Activated CD4-positive, alpha-beta T cell treated with anti-CD3 and anti-CD28 coated beads, Interleukin-2, amount 50 U/mL, for 16 hours (primary cell): ENCODE measurements around the gene CHAC1.
A peak's percentile ranks its signal among the peaks of the same experiment; 100 is the strongest.

ENCODE experiments used
- DNase-seq: peaks from one replicate; pipeline ENCODE4 v3.0.0-alpha.2; 2020

Gene CHAC1

DNA sequence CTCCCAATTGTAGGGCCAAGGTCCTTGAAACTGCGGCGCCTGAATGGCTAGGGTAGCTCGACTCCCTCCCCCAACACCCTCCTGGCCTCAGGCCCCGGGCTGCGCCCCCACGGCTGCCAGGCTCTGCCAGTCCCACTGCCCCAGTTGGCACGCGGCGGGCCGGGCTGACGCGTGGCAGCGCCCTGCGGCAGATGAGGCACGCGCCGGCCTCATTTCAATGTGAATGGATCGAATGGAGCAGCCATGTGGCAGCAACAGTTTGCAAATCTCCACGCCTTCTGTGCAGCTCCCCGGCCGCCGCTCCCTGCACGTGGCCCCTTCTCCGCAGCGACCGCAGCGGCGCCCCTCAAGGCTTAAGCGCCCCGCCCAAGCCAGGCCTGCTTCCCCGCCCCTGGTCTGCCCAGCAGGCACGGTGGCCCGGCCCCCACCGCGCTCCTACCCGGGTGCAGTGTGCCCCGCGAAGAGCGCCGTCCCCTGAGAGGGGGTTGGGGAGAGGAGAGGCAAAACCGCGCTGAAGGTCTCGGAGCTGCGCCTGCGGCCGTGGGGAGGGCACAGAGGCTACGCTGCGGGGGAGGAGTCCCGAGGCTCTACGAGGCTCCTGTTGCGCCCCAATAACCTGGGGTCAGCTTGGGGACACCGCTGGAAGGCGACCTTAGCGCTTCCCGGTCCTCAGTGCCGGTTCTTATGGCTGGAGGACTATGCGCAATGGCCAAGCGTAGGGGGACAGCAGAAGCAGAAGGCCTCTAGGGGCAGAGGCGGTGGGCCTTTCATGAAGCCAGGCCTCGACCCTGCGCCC lies 27.2 kb upstream of the CHAC1 start:
- no peak for DNase-seq

DNA sequence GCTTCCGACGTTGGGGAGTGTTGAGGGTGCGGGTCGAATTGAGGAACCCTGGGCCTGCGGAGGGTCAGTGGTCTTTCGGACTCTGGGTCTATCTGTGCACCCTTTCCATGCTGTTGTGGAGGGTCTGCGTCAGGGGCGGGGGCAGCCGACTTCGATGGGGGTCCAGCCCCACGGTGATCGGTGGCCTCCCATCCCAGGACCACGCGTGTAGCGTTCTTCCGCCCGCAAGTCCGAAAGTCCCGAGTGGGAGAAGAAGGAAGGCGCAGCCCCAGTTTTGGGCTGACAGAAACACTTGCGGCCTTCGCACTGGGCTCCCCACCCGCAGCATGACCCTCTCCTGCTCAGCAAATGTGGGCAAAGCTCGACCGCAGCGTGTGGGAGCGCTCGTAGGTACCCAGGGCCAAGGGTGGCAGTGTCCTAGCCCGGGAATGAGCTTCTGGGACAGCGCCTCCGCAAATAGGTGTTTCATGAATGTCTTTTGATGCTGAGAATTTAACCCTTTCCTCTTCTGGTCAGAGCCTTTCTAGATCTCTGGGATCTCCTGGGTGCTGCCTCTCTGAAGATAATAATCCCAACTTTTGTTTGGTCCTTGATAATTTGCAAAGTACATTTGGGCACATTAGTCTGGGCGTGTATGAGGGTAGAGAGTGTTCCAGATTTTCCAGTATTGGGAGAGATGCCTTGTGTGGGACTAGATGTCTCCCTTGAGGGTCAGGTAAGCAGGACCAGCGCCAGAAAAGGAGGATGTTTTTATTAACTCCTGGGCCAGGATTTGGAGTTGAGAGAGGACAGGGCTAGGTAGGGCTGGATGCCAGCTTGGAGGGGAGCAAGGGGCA lies 26.4 kb upstream of the CHAC1 start:
- no peak for DNase-seq

DNA sequence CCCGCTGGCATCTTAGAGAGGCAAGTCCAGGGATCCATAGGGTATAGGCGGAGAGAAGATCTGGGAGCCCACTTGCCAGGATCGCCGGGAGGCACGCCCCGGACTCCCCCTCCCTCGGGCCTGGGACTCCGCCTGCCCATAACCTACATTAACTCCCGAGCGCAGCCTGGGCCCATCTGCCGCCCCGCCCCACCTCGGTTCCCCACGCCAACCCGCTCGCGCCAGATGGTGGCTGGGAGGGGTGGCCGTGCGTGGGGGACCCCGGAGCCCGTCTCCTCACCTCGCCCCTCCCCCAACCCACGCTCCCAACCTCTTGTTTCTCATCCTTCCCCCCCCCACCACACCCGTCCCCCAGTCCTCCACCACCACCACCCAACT lies 25.8 kb upstream of the CHAC1 start:
- no peak for DNase-seq

DNA sequence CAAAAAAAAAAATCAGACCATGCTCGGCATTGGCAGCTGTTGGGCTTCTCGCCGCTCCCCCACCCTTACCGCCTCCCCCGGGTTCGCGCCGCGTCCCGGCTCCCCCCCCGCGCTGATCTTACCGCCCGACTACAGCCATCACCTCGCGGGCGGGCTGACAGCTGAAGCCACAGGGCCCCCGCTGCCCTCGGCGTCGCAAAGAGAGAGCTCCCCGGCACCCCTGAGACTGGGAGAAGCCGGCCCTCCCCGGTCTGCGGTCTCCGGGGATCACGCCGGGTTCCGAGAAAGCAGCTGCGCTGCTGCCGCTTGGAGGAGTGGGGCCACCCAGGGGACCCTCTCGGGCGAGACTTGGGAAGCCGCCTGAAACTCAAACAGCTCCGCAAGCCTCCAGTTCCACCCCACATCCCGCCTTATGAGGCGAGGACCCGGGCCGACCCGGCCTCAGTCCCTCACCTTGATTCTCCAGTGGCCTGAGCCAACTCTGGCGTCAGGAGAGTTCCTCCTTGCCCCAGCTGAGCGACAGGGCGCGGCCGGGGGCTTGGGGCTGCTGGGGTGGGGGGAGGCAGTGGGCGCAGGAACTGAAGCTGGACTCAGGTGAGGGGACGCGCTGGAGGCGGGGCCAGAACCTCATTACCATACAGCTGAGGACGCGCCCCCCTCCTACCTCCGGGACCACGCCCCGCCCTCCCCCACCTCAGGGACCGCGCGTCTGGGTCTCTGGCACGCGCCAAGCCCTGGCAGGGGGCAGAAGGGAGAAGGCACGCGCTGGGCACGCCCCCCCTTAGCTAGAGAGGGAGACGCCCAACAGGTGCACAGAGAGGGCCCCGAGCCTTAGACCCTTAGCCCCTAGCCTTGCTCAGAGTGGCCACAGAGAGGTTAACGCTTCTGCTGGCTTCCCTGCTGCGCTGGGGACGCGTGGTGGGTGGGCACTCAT lies 25.1 kb upstream of the CHAC1 start:
- no peak for DNase-seq

DNA sequence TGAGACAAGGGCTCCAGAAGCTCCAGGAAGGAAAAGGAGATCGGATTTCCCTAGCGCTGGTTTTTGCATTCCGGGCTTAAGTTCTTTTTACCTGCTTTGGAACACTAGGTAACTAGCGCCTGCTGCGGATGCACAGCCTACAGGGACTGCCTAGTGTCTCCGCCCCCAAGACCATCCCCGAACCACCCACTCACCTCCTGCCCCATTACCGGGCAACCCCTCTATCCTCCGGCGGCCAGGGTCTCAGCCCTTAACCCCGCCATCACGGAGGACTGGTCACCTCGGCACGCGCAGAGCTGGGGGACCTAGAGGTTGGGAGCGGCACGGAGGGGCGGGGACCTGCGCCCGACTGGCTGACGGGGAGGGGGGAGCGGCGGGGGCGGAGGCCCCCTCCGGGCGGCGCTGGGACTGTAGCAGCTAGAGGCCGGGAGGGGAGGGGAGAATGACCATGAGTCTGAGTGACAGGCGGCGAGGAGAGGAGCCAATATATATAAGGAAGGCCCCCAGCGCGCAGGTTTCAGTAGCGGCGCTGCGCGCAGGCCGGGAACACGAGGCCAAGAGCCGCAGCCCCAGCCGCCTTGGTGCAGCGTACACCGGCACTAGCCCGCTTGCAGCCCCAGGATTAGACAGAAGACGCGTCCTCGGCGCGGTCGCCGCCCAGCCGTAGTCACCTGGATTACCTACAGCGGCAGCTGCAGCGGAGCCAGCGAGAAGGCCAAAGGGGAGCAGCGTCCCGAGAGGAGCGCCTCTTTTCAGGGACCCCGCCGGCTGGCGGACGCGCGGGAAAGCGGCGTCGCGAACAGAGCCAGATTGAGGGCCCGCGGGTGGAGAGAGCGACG lies 24.2 kb upstream of the CHAC1 start, which contains the start of gene DLL4:
DLL4 (plus strand) TSS at position 520 of the 839 bp plus-strand sequence. CDS start 329 bp downstream, outside the sequence.
- no peak for DNase-seq

DNA sequence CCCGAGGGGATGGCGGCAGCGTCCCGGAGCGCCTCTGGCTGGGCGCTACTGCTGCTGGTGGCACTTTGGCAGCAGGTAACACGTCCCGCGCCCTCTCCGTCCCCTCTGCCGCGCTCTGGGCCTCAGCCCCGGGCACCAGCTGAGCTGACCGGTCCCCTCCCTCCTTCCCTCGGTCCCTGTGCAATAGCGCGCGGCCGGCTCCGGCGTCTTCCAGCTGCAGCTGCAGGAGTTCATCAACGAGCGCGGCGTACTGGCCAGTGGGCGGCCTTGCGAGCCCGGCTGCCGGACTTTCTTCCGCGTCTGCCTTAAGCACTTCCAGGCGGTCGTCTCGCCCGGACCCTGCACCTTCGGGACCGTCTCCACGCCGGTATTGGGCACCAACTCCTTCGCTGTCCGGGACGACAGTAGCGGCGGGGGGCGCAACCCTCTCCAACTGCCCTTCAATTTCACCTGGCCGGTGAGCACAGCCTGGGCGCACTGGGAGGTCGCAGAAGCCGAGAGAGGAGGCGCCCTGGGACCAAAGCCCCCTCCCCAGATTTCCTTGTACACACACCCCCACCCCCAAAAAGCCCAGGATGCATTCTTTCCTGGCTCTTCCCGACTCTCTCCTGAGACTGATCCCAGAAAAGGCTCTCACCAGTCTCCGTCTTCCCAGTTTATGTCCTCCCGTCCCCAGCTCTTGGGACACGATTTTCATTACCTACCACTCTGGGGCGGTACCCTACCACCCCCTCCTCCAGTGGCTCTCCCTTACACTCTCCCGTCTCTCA lies 23.4 kb upstream of the CHAC1 start:
- no peak for DNase-seq

DNA sequence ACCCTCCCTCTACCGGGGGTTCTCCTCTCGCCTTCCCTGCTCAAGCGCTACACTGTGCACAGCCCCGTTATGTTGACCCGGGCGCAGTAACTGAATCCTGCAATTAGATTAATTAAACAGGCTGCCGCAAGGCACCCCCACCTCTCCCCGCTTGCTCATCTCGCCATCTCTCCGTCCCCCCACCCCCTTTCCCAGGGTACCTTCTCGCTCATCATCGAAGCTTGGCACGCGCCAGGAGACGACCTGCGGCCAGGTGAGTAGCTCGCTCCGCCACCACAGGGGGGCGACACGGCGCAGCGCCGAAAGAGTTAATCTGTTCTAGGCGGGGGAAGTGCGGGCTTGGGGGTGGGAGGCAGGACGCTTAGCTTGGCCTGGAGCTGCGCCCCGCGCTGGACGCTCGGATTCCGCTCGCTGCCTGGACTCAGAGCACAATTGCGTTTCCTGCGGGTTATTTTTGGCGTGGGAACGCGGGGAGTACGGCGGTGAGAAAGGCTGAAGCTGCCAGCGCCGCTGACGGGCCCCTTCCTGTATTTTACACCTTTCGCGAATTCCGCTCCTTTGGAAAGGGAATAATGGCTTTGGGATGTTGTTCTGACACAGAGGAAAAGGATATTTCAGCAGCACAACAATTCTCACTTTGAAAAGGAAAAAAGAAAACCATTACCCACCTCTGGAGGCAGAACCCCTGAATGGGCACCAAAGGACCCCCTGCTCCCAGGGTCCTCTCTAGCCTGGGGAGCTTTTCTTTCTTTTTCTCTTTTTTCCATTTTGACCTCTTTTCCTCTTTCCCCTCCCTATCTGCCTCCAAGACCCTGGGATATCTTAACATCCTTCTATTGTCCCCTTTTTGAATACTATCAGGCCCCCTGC lies 22.6 kb upstream of the CHAC1 start:
- peak; percentile 67 for DNase-seq

DNA sequence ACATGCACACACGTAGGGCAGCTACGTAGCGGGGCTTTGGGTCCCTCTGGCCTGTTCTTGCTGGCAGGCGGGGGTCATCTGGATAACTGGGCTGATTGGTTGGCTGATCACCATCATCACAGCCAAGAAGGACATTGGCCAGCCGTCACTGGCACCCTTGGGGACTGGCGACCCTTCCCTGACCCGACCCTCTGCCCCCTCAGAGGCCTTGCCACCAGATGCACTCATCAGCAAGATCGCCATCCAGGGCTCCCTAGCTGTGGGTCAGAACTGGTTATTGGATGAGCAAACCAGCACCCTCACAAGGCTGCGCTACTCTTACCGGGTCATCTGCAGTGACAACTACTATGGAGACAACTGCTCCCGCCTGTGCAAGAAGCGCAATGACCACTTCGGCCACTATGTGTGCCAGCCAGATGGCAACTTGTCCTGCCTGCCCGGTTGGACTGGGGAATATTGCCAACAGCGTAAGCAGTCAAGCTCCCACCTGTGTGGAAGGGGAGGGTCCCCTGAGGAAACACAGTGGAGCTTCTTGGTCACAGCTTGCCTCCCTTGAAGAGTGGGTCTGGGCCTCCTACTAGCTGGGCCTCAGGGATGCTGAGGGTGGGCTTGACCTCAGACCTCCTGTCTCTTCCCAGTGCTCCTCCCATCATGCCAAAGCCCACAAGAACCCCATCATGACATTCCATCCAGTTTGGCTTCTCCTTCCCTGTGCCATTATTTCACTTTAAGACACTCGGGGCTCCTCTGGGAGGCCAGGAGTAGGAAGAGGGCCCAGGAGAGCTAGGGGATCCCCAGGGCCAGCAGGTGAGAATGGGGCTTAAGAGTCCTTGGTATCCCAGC lies 21.8 kb upstream of the CHAC1 start:
- DNase-seq, result no peak

DNA sequence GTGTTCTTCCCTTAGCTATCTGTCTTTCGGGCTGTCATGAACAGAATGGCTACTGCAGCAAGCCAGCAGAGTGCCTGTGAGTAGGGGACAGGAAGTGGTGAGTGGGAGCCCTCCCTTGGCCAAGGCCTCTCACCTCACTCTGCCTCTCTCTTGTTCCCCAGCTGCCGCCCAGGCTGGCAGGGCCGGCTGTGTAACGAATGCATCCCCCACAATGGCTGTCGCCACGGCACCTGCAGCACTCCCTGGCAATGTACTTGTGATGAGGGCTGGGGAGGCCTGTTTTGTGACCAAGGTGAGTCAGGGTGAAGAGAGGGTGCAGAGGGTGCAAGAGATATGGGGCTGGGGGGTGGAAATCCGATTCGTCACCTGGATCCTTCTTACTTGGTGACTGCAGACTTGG lies 21.1 kb upstream of the CHAC1 start:
- no peak for DNase-seq

DNA sequence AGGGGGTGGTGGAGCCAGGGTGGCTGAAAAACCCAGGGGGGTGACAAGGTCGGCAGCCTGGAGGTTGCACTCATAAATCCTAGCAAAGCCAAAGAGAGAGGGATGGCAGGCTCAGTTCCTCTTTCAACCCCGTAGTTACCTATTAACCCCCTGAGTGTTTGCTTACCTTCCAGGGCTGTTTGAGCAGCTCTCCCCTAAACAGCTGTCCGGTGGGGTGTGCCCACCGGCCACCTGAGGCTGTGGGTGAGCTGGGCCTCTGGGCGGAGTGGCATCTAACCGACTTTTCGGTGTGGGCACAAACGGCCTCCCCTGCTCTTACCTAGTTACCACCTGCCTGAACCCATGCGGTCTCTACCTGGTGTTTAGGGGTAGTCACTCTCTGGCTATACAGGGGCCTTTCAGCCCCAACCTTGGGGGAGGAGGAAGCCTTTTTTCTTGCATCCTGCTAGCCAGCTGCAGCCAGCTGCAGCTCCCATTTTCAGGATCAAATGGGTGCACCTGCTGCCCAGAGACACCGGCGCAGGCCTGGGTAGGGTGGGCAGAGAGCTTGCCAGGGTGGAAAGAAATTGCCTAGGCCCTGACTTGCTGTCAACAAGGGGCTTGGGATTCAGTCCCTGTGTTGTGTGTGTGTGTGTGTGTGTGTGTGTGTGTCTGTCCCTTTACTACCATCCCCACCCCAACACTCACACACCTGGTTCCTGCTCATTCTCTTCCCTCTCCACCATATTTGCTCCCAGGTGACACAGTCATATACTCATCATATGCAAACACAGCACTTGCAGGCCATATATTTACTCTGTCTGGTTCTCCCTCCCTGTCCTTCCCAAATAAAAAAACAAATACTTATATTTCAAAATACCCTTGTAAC lies 20.4 kb upstream of the CHAC1 start:
- no peak for DNase-seq

DNA sequence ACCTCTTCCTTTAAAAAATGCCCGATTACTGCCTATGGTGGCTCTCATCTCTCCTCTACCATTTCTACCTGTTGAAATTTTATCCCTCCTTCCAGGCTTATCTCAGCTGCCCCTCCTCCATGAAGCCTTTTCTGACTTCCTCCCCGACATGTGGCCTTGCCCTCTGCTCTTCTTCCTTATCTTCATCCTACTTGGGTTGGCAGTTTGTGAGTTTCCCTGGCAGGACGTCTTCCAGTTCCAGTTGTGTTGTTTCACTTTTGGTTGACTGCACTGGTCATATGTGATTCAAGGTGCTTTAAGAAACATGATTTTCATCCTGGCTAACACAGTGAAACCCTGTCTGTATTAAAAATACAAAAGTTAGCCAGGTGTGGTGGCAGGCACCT lies 19.8 kb upstream of the CHAC1 start:
- DNase-seq, result no peak

DNA sequence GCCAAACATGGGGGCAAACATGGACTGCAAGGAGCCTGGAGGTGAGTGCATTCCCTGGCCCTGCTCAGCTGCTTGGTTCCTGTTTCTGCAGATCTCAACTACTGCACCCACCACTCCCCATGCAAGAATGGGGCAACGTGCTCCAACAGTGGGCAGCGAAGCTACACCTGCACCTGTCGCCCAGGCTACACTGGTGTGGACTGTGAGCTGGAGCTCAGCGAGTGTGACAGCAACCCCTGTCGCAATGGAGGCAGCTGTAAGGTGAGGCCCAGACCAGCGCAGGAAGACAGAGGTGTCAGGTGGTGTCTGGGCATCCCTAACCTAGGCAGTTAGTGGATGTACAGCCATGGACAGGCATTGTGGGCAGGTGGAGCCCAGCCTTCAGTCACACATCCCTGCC lies 18.8 kb upstream of the CHAC1 start:
- DNase-seq, result no peak

DNA sequence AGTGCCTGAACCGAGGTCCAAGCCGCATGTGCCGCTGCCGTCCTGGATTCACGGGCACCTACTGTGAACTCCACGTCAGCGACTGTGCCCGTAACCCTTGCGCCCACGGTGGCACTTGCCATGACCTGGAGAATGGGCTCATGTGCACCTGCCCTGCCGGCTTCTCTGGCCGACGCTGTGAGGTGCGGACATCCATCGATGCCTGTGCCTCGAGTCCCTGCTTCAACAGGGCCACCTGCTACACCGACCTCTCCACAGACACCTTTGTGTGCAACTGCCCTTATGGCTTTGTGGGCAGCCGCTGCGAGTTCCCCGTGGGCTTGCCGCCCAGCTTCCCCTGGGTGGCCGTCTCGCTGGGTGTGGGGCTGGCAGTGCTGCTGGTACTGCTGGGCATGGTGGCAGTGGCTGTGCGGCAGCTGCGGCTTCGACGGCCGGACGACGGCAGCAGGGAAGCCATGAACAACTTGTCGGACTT lies 17.0 kb upstream of the CHAC1 start:
- no peak for DNase-seq

DNA sequence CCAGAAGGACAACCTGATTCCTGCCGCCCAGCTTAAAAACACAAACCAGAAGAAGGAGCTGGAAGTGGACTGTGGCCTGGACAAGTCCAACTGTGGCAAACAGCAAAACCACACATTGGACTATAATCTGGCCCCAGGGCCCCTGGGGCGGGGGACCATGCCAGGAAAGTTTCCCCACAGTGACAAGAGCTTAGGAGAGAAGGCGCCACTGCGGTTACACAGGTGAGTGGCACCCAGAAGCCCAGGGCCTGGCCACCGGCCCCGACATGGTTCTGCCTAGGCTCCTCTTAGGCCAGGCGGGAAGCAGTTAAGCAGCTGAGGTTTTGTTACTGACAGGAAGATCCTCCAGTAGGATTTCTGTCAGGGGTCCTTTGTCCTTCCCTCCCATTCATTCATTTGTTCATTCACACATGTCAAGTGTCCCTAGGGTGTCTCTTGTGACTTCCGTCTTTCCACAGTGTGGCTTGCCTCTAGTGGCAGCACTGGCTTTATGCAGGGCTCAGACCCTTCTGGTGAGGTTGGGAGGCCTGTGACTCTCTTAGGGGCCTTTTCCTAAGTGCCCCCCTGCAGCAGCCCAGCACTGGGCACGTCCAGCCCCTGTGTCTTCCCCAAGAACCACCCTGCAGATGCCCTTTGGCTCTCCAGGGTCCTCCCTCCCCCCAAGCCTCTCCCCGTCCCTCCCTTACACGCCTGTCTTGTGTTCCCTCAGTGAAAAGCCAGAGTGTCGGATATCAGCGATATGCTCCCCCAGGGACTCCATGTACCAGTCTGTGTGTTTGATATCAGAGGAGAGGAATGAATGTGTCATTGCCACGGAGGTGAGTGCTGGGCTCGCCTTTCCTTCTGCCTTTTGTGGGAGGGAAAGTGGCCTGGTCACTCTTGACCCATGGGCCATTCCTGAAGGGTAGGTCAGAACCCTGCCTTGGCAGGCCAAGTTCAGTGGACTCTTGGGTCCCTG lies 16.3 kb upstream of the CHAC1 start:
- DNase-seq, result no peak

DNA sequence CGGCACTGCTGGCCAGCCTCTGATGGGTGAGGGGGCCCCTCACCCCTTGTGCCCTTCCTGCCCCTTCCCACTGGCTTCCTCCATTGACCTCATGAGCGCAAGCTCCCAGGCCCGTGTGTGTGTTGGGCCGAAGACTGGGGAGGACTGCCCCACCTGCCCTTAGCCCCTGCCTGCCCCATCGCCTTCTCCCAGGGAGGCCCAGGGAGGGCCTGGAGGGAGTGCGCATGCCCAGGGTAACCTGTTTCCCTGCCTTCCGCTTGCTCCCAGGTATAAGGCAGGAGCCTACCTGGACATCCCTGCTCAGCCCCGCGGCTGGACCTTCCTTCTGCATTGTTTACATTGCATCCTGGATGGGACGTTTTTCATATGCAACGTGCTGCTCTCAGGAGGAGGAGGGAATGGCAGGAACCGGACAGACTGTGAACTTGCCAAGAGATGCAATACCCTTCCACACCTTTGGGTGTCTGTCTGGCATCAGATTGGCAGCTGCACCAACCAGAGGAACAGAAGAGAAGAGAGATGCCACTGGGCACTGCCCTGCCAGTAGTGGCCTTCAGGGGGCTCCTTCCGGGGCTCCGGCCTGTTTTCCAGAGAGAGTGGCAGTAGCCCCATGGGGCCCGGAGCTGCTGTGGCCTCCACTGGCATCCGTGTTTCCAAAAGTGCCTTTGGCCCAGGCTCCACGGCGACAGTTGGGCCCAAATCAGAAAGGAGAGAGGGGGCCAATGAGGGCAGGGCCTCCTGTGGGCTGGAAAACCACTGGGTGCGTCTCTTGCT lies 15.3 kb upstream of the CHAC1 start:
- DNase-seq, result no peak

DNA sequence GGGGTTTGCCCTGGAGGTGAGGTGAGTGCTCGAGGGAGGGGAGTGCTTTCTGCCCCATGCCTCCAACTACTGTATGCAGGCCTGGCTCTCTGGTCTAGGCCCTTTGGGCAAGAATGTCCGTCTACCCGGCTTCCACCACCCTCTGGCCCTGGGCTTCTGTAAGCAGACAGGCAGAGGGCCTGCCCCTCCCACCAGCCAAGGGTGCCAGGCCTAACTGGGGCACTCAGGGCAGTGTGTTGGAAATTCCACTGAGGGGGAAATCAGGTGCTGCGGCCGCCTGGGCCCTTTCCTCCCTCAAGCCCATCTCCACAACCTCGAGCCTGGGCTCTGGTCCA lies 14.8 kb upstream of the CHAC1 start:
- no peak for DNase-seq
